Bronchial epithelial cell (primary cell): ENCODE data around the gene MTHFSD. TPM values are rescaled to one million over a fixed set of nuclear protein-coding genes. Genes with fewer than 3 reads are reported as not detected.

Source experiments
- DNase-seq: peaks from one replicate; pipeline ENCODE4 v3.0.0-alpha.2; 2010; ENCODE audit warnings: low read depth
- FAIRE-seq: peaks from 2 replicates; lab custom pipeline; 2011; peaks lifted over from hg19 to GRCh38; lab: Jason Lieb, UNC
- H3K27me3 ChIP-seq: 2 replicates; pipeline ENCODE4 v1.5.1; 2011; ENCODE audit warnings: low read length; ENCODE audit not compliant: control insufficient read depth, insufficient read depth
- H3K36me3 ChIP-seq: 2 replicates; pipeline ENCODE4 v1.5.1; 2011; ENCODE audit warnings: low read length; ENCODE audit not compliant: control insufficient read depth, insufficient read depth
- H3K4me3 ChIP-seq: 2 replicates; pipeline ENCODE4 v1.5.1; 2011; ENCODE audit warnings: mild to moderate bottlenecking, low read depth, low read length, control low read depth
- CTCF ChIP-seq: IDR thresholded peaks from 2 replicates; pipeline ENCODE4 v1.5.1; 2011; ENCODE audit warnings: mild to moderate bottlenecking, moderate library complexity, low read length, control low read depth, inconsistent platforms; ENCODE audit not compliant: insufficient read depth, severe bottlenecking
- total RNA-seq: library from RNA; depleted of rRNA; stranded (reverse); fragments of >200 nt; gene quantifications from 2 replicates; pipeline ENCODE4 v1.2.1, GENCODE V29; 2014

The MTHFSD gene, protein sequence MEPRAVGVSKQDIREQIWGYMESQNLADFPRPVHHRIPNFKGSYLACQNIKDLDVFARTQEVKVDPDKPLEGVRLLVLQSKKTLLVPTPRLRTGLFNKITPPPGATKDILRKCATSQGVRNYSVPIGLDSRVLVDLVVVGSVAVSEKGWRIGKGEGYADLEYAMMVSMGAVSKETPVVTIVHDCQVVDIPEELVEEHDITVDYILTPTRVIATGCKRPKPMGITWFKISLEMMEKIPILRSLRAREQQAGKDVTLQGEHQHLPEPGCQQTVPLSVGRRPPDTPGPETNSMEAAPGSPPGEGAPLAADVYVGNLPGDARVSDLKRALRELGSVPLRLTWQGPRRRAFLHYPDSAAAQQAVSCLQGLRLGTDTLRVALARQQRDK
- total RNA-seq: 13.2 and 19.7 TPM in 2 replicates

GRCh38 chr16:86554917-86555703 lies at the start of gene MTHFSD:
MTHFSD (minus strand) TSS chr16:86555235; CDS start chr16:86555184, 51 bp downstream.
- DNase-seq: peak; percentile 69
- FAIRE-seq: no peak

DNA sequence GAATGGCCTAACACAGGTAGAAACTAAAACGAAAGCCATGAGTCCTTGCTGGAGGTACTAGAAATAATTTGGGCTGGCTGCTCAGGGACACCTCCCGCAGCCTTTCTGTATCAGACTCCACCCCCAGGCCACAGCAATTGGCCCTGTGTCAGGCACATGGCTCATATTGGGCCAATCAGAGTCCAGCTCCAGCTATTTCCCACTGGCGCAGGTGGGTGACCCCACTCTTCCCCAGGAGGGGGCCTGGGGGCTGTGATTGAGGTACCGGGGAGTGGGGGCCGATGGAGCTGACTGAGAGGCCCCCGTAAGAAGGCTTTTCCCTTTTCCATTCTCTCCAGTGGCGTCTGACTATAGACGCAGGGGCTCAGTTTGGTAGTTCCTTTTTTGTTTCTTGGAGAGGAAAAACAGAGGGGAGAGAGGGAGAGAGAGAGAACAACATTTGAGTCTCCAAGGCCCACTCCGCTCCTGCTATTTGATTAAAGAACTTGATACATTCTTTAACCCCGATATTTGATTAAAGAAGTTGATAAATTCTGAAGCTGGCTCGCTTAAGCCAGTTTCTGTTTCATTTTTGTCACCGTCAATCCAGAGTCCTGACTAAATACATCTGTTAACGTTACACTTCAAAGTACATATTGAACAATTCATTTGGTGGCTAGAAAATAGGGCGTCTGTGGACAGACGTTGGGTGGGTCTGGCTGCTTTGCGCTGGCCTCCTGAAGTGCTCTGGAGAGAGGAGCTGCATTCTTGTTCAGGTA lies 49.6 kb upstream of the MTHFSD start:
- no peaks in the 10 kb centered on the region for H3K27me3 ChIP-seq
- no peaks in the 10 kb centered on the region for H3K36me3 ChIP-seq
- FAIRE-seq (no peak), DNase-seq (no peak)
- no peak for TF ChIP-seq CTCF
- H3K4me3 ChIP-seq: peak overlapping the region; percentile 30

More at GRCh38 chr16:86554917-86555703, at the start of gene MTHFSD:
- TF ChIP-seq CTCF: no peak
- Histone ChIP-seq H3K4me3 (peak within 1 kb of the TSS; percentile 97), H3K36me3 (peaks cover 4% of the 10 kb centered on the region), H3K27me3 (no peaks in the 10 kb centered on the region)

- Histone ChIP-seq H3K4me3 (no peak overlapping the region), H3K36me3 (no peaks in the 10 kb centered on the region), H3K27me3 (no peaks in the 10 kb centered on the region)
- FAIRE-seq (no peak), DNase-seq (no peak)
- no peak for TF ChIP-seq CTCF
Observed at GRCh38 chr16:86602521-86602920, 47.5 kb upstream of the MTHFSD start.

GRCh38 chr16:86601356-86601755 lies 46.3 kb upstream of the MTHFSD start:
- TF ChIP-seq CTCF: no peak
- no peak for DNase-seq
- Histone ChIP-seq H3K27me3 (no peaks in the 10 kb centered on the region), H3K4me3 (no peak overlapping the region), H3K36me3 (no peaks in the 10 kb centered on the region)
- no peak for FAIRE-seq

DNA sequence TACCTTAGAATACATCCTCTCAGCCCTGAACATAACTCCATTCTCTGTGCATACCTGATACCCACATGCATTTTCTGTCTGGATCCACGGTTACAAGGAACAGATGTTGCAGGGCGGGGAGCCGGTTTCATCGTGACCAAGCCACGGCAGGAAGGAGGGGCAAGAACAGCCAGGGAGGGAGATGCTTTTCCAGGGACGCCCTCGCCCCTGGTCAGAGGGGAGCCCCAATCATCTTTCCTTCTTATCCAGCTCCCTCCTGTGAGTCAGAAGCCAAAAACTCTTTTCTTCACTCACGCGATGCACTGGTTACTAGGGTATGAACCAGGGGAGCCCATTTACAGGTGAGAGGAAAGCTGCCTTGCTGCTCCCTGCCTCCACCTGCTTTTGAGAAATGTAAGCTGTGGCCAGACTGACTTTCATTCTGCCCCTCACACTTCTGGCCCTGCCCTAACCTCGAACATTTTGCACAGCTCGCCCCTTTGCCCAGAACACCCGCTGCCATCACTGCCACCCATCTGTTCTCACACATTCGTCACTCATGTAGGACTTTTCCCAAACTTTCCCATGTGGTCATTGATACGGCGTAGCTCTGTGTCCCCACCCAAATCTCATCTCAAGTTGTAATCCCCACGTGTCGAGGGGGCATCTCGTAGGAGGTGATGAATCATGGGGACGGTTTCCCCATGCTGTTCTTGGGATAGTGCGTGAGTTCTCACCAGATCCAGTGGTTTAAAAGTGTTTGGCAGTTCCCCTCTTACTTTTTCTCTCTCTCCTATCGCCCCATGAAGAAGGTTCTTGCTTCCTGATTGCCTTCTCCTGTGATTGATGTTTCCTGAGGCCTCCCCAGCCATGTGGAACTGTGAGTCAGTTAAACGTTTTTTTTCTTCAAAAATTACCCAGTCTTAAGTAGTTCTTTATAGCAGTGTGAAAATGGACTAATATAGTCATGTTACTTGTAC lies 43.9 kb upstream of the MTHFSD start:
- no peaks in the 10 kb centered on the region for H3K27me3 ChIP-seq
- no peak for DNase-seq
- FAIRE-seq: no peak

More for the DNA sequence above, 43.9 kb upstream of the MTHFSD start:
- no peak for TF ChIP-seq CTCF
- Histone ChIP-seq H3K36me3 (no peaks in the 10 kb centered on the region), H3K4me3 (no peak overlapping the region)
